ENCODE measurements around the gene SRMS.

Gene SRMS

GRCh38 chr20:63492982-63493381 is 54.6 kb downstream of the SRMS start:
- no peak for TF ChIP-seq CTCF (IDR thresholded peaks at IDR 0.05)

- TF ChIP-seq CTCF (IDR thresholded peaks at IDR 0.05) = no peak
These were observed 55.0 kb downstream of the SRMS start for GRCh38 chr20:63492518-63492917.

- TF ChIP-seq CTCF (IDR thresholded peaks at IDR 0.05) = no peak
These were observed 55.8 kb downstream of the SRMS start for GRCh38 chr20:63491635-63492230.

- TF ChIP-seq CTCF (IDR thresholded peaks at IDR 0.05) = no peak
These were observed 56.5 kb downstream of the SRMS start for GRCh38 chr20:63491078-63491477.

Measured in LNCAP (cell line).